ENCODE results near the gene BIRC2. TPM values are rescaled to one million over a fixed set of nuclear protein-coding genes. Genes with fewer than 3 reads are reported as not detected.
"Not testable (repeated sequence)": the region's sequence is repeated elsewhere in the genome, so short reads cannot be mapped to it uniquely, and the experiment has no call there.

Gene BIRC2
- total RNA-seq, 4 donors from 2014 or later: 43.9 to 152 (median 72.9) TPM

DNA sequence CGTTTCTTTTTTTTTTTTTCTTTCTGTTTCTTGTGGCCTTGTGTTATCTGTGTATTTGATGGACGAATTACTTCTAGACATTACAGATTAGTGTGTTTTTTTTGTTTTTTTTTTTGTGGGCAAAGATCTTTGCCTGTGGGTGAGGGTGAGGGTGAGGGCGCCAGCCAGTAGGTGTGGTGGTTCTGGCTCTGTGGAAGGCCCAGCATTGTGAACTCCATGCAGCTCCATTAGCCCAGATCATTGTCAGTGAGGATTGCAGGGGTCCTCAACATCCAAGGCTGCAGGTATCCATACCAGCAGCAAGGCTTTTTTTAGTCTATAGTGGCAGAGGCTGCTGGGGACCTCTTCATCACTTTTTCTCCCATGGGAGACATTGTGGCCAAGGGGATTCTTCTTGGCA, 13.7 kb downstream of the BIRC2 start:
- H3K4me3 ChIP-seq (replicated peaks in 1 of 3): no peak overlapping the region
- TF ChIP-seq, protein P1, sequence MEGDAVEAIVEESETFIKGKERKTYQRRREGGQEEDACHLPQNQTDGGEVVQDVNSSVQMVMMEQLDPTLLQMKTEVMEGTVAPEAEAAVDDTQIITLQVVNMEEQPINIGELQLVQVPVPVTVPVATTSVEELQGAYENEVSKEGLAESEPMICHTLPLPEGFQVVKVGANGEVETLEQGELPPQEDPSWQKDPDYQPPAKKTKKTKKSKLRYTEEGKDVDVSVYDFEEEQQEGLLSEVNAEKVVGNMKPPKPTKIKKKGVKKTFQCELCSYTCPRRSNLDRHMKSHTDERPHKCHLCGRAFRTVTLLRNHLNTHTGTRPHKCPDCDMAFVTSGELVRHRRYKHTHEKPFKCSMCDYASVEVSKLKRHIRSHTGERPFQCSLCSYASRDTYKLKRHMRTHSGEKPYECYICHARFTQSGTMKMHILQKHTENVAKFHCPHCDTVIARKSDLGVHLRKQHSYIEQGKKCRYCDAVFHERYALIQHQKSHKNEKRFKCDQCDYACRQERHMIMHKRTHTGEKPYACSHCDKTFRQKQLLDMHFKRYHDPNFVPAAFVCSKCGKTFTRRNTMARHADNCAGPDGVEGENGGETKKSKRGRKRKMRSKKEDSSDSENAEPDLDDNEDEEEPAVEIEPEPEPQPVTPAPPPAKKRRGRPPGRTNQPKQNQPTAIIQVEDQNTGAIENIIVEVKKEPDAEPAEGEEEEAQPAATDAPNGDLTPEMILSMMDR (IDR thresholded peaks at IDR 0.05): no peak
- TF ChIP-seq POLR2A (IDR thresholded peaks at IDR 0.05): no peak
- H3K9me3 ChIP-seq: no peaks in the 10 kb centered on the region
- no peak overlapping the region for H3K27ac ChIP-seq
- intact Hi-C loops (cut with DNase I): no loop called here
- WGBS, 2 donors: 97 to 99% methylated on average over 3 of the region's 3 CpGs
- no peaks in the 10 kb centered on the region for H3K27me3 ChIP-seq
- no peaks in the 10 kb centered on the region for H3K4me1 ChIP-seq
- H3K36me3 ChIP-seq: peaks cover 24 to 34% of the 10 kb centered on the region in 2 donors
- no peak for DNase-seq

DNA sequence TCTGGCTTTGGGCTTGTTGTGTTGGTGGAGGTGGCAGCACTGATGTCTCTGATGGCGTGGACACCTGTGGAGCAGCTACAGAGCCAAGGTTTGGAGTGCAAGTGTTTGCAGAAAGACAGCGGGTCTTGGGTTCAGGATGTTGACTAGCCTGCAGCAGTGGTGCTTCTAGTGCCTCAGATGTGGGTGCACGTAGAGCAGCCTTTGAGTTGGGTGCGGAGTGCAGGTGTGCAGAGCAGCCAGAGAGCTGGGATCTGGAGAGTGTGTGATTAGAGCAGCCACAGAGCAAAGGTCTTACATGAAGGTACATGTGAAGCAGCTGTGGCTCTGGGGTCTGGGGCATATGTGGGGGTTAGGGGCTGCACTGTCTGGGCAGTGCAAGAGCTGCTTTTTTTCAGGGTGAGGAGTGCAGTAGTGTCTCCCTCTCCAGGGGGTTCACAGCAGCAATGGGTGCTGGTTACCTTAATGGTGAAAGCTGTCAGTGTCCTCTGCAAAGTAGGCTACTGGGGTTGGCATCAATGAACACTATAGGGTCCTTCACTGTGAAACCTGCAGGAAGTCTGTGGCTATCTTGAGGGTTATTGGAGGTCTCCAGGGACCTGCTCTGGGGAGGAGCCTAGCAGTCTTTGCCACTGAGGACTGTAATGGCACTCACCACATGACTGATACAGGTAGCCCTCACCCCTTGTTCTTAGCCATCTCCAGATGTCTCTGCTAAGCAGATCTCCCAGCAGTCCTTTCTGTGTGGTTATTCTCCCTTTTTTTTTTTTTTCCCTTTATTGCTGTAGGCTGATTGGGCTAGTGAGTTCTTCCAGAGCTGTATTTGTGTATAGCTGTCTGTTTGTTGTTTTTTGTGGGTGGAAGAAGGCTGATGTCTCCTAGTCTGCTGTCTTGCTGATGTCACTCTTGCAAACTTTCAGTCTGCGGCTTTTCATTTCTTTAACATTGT, 14.3 kb downstream of the BIRC2 start:
- H3K36me3 ChIP-seq: peaks cover 27 to 35% of the 10 kb centered on the region in 2 donors
- H3K4me1 ChIP-seq: no peaks in the 10 kb centered on the region
- no peaks in the 10 kb centered on the region for H3K9me3 ChIP-seq
- no peaks in the 10 kb centered on the region for H3K27me3 ChIP-seq
- TF ChIP-seq, protein P1 (IDR thresholded peaks at IDR 0.05): no peak
- TF ChIP-seq POLR2A (IDR thresholded peaks at IDR 0.05): no peak
- DNase-seq: no peak
- WGBS, 2 donors: 92 to 100% methylated on average over 5 of the region's 5 CpGs
- H3K4me3 ChIP-seq (replicated peaks in 1 of 3): no peak overlapping the region
- H3K27ac ChIP-seq: no peak overlapping the region
- intact Hi-C loops (cut with DNase I): no loop called here

DNA sequence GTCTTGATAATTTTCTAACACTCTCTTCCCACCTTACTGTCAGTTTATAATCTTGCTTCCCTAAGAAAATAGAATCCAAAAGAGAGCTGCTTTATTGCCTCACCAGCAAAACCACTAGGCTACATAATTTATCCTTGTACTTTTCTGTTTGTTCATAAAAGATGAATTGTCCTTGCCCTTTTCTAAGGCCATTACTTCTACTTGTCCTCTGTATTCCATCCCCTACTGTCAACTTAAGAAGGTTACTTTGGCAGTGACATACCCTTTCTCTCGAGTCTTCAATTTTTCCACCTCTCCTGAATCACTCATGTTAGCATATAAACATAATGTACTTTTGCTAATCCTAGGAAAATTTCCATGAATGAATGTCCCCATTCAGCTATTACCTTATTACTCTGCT, 18.0 kb downstream of the BIRC2 start:
- H3K36me3 ChIP-seq: peaks cover 21 to 50% of the 10 kb centered on the region in 2 donors
- 80 to 94% methylated on average over 1 of the region's 1 CpG for WGBS, 2 donors
- H3K4me3 ChIP-seq (replicated peaks in 1 of 3): no peak overlapping the region
- no peak overlapping the region for H3K27ac ChIP-seq
- H3K27me3 ChIP-seq: no peaks in the 10 kb centered on the region
- DNase-seq: no peak
- TF ChIP-seq, protein P1 (IDR thresholded peaks at IDR 0.05): no peak
- intact Hi-C loops (cut with DNase I): no loop called here
- H3K9me3 ChIP-seq: no peaks in the 10 kb centered on the region
- no peaks in the 10 kb centered on the region for H3K4me1 ChIP-seq

DNA sequence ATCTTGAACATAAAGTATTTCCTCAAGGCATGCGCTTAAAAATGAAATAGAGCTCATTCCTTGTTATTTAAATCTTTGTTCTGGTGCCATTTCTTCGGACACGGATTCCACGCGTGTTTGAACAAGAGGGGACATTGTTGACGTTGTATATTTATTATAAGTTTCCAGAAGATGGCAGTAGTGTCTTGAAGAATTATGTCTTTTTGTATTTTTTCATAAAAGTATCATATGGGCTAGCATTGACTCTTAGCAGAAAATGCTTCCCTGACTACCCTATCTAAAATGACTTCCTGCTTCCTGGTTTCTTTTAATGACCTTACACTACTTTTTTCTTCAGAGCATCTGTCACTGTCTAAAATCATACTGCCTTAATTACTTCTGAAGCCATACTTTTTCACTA, 20.4 kb downstream of the BIRC2 start:
- DNase-seq: no peak
- TF ChIP-seq POLR2A (IDR thresholded peaks at IDR 0.05): no peak
- TF ChIP-seq, protein P1 (IDR thresholded peaks at IDR 0.05): peak in 1 of 6 experiments; percentile 14
- H3K27ac ChIP-seq: no peak overlapping the region

DNA sequence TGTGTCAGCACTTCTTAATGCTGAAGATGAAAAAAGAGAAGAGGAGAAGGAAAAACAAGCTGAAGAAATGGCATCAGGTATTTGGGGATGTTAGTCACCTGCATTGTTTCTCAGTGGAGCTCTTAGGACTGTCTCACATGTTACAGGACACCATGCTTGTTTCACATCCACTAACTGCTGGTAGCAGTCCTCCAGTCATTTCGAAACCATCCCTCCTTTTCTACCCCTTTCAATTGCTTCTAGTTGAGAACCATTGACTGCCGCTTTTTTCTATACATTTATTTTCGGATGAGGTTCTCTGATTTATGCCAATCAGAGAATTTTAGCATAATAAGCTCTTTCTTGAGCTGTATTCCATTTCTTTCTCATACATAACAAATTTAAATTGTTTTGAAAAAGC, 21.5 kb downstream of the BIRC2 start:
- no peak for DNase-seq
- Histone ChIP-seq H3K36me3 (peaks cover 19 to 38% of the 10 kb centered on the region in 2 donors), H3K4me3 (replicated peaks in 1 of 3) (no peak overlapping the region), H3K27ac (no peak overlapping the region), H3K9me3 (no peaks in the 10 kb centered on the region), H3K4me1 (no peaks in the 10 kb centered on the region), H3K27me3 (no peaks in the 10 kb centered on the region)
- WGBS, 2 donors: 94 to 95% methylated on average over 3 of the region's 3 CpGs
- intact Hi-C loops (cut with DNase I): no loop called here
- TF ChIP-seq, protein P1 (IDR thresholded peaks at IDR 0.05): no peak
- no peak for TF ChIP-seq POLR2A (IDR thresholded peaks at IDR 0.05)

More for the DNA sequence above, 20.4 kb downstream of the BIRC2 start:
- Histone ChIP-seq H3K4me1 (no peaks in the 10 kb centered on the region), H3K27me3 (no peaks in the 10 kb centered on the region), H3K9me3 (no peaks in the 10 kb centered on the region), H3K36me3 (peaks cover 19 to 41% of the 10 kb centered on the region in 2 donors), H3K4me3 (replicated peaks in 1 of 3) (no peak overlapping the region)
- intact Hi-C loops (cut with DNase I): no loop called here
- WGBS, 2 donors: 70 to 75% methylated on average over 6 of the region's 6 CpGs

DNA sequence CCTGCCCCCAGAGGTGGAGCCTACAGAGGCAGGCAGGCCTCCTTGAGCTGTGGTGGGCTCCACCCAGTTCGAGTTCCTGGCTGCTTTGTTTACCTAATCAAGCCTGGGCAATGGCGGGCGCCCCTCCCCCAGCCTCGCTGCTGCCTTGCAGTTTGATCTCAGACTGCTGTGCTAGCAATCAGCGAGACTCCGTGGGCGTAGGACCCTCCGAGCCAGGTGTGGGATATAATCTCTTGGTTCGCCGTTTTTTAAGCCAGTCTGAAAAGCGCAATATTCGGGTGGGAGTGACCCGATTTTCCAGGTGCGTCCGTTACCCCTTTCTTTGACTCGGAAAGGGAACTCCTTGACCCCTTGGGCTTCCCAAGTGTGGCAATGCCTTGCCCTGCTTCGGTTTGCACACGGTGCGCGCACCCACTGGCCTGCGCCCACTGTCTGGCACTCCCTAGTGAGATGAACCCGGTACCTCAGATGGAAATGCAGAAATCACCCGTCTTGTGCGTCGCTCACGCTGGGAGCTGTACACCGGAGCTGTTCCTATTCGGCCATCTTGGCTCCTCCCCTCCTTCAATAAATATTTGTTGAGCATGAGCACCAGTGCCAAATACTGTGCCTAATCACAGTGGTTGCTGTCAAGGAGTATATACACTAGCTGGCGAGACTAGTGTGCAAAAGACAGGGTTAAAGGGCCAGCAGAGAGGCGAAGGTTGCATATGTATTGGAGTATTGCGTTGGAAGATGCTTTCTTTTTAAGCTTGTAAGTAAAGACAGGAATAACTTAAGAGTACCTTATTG, 27.8 kb downstream of the BIRC2 start:
- H3K4me1 ChIP-seq; DNase-seq; H3K27ac ChIP-seq; intact Hi-C loops (cut with DNase I); H3K4me3 ChIP-seq (replicated peaks in 1 of 3); H3K27me3 ChIP-seq; H3K9me3 ChIP-seq: not testable (repeated sequence)
- peaks cover 0 to 14% of the 10 kb centered on the region in 2 donors for H3K36me3 ChIP-seq
- 88 to 92% methylated on average over 23 to 28 of the region's 31 CpGs for WGBS, 2 donors
